HG03159 (cell line): ENCODE measurements around the gene GPRIN3.
"Not testable (repeated sequence)": the region's sequence is repeated elsewhere in the genome, so short reads cannot be mapped to it uniquely, and the experiment has no call there.

ENCODE experiments used
- ATAC-seq: cut with Tn5 transposase; IDR thresholded peaks from one replicate; pipeline ENCODE4 v1.9.1; 2021; ENCODE audit warnings: mild to moderate bottlenecking, moderate library complexity; ENCODE audit not compliant: unreplicated experiment

GPRIN3 gene

GRCh38 chr4:89259301-89260028, 48.1 kb downstream of the GPRIN3 start:
- no peak for ATAC-seq

DNA sequence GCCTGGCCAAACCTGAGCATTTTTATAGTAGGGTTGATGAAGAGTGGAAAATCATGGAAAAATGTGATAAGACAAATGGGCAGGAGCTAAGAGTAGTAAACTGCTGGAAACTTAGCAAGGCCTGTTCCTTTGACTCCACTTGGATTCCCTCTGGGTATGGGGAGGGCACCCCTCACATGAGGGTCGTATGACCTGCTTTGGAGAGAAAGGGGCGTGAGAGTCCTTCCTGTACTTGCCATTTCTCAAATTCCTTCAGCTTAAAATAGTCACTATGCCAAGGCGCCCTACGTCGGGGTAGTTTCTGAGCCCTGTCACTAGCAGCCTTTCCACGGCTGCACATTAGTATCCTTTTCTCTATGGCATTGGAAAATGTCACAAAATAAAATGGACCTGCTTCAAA, 49.1 kb downstream of the GPRIN3 start:
- ATAC-seq, result no peak

- ATAC-seq, result no peak
Measured at GRCh38 chr4:89257376-89257775, 50.2 kb downstream of the GPRIN3 start.

- no peak for ATAC-seq
Measured at GRCh38 chr4:89256203-89256800, 51.3 kb downstream of the GPRIN3 start.

DNA sequence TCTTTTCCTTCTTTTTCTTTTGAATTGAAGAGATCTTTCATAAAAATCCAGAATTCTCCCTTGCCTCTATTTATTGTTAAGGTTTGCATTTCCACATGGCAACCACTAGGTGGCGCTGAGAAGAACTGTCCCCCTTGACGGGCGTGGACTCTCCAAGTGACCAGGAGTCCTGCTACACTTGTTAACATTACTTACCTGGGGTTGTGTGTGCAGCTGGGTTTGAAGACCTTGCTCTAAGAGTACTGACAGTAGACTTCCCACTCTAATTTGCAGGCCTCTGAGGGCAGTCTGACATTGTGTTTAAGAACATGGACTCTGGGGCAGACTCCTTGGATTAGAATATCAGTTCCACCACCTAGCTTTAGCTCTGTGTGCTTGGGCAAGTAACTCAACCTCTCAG, 52.8 kb downstream of the GPRIN3 start:
- peak; percentile 63 for ATAC-seq

DNA sequence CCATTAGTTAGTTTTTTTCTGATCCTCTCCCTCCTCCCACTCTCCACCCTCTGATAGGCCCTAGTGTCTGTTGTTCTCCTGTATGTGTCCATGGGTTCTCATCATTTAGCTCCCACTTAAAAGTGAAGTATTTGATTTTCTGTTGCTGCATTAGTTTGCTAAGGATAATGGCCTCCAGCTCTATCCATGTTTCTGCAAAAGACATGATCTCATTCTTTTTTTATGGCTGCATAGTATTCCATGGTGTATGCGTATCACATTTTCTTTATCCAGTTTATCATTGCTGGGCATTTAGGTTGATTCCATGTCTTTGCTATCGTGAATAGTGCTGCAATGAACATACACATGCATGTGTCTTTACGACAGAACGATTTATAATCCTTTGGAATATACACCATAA, 53.3 kb downstream of the GPRIN3 start:
- ATAC-seq, result not testable (repeated sequence)

DNA sequence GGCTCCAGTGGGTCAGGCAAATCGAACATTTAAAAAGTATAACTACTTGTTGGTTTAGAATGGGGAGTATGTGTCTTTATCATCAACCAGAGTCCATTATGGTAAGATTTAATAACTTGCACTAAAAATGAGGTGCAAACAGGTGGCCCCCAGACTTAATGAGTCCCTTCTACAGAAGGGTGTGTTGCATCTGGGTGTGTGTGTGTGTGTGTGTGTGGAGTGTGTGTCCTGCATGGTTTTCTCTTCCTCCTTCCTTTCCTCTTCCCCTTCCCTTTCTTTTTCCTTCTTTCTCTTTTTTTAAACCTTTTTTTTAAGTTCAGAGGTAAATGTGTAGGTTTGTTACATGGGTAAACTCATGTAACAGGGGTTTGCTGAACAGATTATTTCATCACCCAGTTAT, 53.7 kb downstream of the GPRIN3 start:
- ATAC-seq, result no peak

- ATAC-seq, result no peak
Measured at GRCh38 chr4:89253311-89253710, 54.3 kb downstream of the GPRIN3 start.

GRCh38 chr4:89251396-89251795, 56.2 kb downstream of the GPRIN3 start:
- no peak for ATAC-seq

GRCh38 chr4:89249716-89250361, 57.8 kb downstream of the GPRIN3 start:
- no peak for ATAC-seq

GRCh38 chr4:89249313-89249712, 58.3 kb downstream of the GPRIN3 start:
- no peak for ATAC-seq

- no peak for ATAC-seq
Measured at GRCh38 chr4:89248879-89249281, 58.7 kb downstream of the GPRIN3 start.

DNA sequence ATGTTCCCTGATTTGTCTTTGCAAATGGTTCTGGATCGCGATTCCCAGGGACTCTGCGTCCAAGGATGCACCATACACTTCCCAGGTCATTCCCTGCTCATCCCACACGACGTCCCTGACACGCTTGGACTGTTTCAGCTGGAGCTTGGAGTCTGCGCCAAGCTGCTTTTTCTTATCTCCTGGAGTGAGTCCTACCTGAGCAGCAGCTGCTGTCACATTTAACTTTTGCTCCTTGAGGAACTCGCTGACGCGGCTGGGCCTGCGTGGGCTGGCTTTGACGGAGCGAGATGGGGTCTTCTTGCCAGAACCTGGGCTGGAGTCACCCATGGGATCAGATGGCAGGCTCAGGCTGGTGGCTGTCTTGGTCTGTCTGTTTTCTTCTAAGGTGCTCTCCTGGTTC, 59.6 kb downstream of the GPRIN3 start:
- no peak for ATAC-seq

- ATAC-seq, result no peak
Measured at GRCh38 chr4:89245459-89245858, 62.1 kb downstream of the GPRIN3 start.

DNA sequence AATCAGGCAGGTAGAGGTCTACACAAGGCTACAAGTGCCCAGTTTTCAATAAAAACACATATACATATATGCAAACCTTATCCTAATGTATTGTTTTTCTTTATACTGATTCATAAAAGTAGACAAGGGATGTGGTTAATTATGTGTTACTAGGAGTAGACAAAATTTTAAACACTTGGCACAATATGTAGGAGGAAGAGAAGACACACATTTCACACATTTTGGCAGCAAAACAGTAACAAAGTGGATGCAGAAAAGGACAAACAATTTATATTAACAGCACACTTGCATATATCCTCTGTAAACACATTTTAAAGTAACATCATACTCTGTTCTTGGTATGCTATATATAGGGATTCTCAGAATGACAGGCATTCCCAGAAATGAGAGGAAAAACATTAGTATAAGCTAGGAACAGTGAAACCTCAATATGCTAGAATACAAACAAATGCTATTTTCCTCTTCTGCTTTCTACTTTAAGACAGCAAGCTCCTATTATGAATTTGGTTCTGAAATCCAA, 63.8 kb downstream of the GPRIN3 start:
- ATAC-seq, result no peak

DNA sequence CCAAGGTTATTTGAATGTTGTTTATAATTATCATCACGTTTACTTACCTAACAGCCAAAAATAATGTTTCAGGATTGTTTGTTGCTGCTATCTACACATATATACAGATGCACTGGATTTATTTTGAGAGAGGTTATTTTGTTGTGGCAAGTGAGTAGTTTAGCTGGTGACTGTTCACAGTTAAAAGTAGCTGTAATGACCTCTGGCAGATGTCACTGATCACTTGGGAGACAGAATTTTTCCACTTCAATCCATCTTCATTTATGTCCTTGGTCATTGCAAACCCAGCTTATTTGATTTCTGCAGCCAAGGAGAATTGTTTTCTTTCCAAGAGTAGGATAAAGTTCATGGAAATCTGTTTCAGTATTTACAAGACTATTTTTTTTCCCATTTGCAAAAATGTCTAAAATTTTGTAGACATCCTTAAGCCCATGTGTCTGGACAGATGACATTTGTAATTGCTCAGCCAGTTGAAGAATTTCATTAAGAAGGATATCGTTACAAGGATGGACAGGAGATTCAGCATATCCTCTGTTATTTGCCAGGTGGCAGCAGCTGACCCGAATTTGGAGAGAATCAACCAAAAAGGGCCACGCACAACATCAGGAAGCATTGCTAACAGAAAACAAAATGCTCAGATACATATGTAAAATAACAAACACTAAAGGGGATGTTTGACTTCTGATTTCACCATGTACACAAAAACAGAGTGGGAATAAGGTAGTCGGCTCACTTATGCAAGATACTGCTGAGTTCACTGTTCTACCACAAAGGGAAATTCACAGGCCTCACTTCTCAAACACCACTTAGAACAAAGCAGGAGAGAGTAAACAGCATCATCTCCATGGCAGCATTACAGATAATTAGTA, 64.5 kb downstream of the GPRIN3 start:
- ATAC-seq, result no peak

GRCh38 chr4:89242216-89242615, 65.4 kb downstream of the GPRIN3 start:
- no peak for ATAC-seq

DNA sequence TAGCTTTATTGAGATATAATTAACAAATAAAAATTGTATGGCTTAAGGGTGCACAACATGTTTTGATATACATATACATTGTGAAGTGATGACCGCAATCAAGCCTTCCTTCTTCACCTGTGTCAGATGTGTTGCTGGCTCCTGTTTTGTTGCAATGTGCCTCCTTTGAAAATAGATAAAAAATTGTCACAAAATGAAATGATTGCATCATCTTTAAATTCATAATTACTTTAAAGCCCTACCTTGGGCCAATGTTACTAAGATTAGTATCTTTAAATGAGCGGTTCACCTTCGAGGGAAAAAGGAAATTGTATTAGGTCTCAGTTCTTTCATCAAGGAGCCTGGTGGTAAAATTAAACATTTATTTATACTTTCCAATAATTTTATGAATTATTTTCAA, 77.3 kb downstream of the GPRIN3 start:
- no peak for ATAC-seq

DNA sequence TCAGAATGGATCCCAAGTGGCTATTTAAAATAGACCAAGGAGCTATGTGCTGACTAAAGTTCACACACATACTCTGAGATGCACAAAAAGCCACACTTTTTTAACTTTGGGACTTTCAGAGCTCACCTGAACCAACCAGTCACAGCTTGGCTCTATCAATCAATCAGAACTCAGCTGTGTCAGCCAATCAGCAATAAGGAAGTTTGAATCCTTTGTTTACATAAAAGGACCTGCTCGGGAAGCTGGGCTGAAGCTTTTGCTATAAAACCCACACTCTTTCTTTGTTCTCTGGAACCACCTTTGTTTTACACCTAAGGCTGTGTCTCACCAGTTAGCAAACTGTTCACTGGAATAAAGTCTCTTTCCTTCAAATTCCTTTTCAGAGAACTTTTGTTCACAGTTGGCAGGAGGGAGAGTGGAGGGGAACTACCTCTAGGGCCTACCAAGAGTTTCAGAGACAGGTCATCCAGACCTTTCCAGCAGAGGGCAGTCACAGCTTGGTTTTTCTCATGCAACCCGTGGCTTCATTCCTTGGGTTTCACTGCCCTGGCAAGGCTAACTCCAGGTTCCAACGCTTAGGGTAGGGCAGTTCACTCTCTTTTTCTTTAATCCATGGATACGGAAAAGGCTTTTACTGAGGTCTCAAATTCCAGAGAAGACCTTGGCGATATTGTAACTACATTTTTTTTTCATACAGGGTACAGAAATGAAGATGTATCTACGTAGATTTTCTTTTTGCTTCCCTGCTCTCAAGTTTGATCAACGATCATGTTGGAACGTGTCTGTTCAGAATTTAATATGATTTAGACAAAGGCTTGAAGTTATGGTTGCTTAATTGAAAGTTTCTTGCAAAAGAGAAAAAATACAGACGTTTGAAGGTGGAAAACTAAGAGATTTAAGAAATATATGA, 80.7 kb downstream of the GPRIN3 start:
- peak; percentile 95 for ATAC-seq

DNA sequence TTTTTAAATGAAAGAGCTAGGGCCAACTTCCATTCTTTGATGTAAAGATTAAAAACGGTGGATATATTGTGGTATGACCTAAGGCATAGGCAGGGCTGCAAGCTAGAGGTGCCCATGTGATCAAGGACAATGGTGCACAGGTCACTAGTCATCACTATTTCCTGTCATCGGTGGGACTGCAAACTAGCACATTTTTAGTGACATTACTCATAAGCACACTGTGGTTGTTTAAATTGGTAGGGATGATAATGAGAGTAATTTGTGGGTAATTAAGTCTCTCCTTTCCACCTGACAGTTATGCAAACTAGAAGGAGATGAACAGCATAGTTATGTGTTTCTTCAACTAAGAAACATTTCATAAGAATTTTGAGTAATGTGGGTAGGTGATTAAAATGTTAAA, 85.4 kb downstream of the GPRIN3 start:
- ATAC-seq, result peak; percentile 49
